GM21717 (cell line): Measurements from ENCODE around the gene MACROD2.

Experiments used
- ATAC-seq: cut with Tn5 transposase; IDR thresholded peaks from one replicate; pipeline ENCODE4 v1.9.1; 2021; ENCODE audit warnings: mild to moderate bottlenecking, moderate library complexity; ENCODE audit not compliant: unreplicated experiment

The MACROD2 gene

DNA sequence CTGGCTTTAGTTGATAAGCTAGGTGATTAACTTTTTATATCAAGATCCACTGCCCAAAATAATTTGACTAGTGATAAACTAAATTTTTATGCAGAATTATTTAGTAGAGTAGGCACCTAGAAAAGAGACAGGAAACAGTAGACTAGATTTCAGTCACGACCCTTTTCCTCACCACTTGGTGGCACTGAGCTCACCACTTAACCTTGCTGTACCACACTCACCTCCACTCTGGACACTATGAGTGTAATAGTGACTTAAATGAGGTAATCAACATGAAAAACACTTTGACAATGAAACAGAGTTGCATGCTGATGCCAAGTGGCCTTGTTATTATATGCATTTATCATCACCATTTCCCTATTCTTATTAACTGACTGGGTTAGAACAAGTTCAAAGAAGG, 1847.6 kb downstream of the MACROD2 start:
- peak; percentile 61 for ATAC-seq

DNA sequence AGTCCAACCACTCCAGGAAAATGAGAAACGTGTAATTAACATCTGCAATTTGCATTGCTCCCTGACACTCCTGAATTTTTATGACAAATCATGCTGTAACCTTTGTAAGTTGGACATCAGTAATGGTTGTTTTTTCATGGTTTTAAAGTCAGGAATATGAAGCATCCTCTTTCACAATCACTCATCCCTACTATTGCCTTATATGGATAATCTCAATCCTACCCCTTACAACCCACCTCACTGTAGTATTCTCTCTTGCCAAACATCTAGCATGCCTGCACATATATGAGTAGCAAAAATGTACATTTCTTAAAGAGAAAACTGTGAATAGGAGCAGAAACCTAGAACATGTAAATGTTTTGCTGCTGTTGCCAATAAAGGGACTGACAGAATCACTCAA, 1848.5 kb downstream of the MACROD2 start:
- no peak for ATAC-seq

DNA sequence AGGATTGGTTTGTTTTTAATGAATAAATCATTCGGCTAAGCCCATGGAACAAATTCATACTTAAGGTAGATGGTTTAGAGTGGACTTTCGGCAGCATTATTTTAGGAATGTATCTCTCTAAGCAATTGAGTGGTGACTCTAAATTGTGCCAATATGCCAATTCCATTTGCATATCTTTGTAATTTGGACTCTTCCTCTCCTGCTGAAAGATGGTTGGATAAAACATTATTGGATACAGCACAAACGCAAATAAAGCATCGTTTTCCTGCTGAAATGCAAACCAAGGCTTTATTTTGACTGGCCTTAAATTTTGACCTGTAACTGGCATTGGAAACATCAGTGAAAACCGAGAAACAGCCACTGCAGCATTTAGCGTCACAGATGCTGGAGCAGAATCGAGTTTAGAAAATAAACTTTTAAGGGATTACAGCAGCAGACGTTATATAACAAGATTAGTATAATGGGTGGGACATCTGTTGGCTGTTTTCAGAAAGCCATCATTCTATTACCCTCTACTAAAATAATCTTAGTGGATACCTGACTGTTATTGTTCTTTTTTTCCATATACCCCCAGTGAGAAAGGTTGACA, 1852.0 kb downstream of the MACROD2 start:
- ATAC-seq: no peak

DNA sequence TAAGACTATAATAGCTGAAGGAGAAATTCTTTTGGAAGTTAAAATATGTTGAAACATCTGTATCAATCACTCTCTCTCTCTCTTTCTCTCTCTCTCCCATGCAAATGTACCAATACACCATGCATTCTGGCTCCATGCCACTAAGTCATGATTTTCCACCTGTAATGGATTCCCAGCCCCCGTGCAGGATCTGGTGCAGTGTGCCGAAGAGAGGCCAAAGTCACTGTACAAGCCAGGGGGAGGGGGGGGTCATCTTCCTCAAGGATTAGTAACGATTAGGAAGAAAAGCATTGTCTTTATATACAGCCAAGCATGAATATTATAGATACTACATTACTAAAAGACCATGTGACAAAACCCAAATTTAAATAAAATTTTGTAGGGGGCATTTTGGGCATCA, 1852.8 kb downstream of the MACROD2 start:
- no peak for ATAC-seq

DNA sequence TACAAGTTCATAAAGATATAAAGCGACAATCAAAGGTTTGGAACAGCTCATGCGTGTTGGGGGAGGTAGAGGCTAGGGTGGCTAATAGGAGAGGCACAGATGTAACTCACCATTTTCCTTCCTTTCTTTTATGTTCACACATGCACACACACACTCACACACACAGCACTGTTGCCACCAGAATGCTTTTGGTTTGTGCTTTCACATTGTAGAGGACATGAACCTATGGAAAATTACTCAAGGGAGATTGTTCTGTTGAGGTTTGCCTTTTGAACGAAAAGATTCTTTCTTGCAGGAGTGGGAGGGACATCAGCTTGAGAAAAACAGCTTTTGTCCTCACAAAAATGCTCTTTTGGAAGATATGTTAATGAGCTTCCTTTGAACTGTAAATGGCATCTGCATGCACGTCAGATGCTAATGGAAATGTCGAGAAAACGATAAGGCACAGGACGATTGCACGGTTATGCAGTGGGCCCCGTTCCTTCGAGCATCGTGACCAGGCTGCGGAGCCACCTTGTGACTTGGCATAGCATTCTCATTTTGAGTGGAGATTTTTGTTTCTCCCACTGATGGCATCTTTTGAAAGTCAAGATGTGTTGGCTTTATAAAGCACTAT, 1853.8 kb downstream of the MACROD2 start:
- no peak for ATAC-seq

DNA sequence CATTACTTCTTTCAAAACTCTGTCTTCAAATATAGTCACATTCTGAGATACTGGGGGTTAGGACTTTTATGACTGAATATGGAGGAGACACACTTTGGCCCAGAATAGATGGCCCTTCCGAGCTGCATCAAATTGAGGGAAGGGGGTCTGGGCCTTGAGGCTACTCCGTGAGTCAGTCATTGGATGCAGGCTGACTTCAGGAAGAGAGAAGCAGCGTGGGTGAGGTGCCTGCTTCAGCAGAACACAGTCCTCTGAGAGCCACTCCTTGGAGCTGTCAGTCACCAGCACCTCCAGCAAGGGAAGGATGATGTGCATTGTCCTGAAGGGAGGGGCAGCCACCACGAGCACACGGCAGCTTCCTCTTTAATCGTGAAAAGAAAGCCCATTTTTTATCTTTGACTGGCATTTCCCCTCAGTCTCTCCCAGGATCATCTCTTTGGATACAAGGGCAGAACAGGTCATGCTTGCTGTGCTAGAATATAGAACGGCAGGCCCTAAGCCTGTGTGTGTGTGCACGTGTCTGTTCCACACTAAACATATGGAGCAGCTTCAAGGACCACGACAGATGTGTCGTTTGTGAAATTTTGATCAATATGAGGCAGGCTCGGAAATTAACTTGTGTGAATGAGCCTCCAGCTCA, 1856.4 kb downstream of the MACROD2 start:
- no peak for ATAC-seq

DNA sequence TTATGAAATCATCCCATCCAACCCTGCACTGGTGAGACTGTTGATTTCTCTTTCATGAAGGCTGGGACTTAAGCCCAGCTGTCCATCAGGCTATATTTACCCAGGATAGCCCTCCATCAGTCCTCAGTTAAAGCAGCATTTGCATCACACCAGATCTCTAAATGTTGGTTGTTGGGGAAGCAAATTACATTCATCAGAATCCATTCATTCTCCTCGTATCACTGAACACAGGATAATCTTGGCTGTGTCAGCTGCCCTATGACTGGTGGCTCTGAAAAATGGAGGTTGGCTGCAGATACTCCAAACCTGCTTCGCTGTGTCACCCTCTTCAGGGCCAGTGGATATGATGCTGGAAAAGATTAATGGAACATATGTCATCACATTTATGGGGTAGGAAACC, 1859.6 kb downstream of the MACROD2 start:
- ATAC-seq: no peak

DNA sequence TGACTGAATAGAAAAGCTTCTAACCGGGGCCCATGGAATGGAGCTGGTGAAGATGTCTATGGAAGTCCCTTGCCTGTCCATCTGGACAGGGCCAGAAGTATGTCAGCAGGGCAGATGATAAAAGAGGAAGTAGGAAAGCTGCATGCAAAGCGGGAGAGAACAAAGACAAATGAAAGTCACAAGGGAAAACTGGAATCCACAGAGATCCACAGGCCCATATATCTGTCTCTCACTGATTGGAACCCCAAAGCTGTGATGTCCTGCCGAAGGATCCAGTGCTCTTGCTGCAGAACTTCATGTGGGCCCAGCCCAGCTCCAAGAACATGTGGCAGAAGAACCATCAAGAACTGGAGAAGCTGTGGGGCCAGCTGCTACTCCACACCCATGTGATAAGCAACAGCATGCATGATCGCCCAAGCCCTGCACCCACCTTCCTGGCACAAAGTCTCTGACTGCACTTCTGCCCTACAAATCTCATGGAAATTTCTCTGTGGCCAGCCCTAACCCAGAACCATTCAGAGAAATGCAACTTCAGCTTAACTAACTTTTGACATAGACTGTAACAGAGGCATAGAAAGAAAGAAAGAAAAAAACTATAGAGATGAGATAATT, 1862.0 kb downstream of the MACROD2 start:
- ATAC-seq: peak; percentile 77

DNA sequence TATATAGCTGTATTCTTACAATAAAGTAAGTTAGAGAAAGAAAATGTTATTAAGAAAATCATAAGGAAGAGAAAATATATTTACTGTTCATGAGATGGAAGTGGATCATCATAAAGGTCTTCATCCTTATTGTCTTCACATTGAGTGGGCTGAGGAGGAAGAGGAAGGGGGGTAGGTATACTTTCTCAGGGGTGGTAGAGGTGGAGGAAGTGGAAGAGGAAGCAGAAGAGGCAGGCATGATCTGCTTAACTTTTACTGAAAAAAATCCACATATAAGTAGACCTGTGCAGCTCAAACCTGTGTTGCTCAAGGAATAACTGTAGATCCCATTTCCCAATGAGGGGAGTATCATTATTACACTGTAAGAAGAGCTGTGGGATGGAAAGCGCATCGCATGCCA, 1863.7 kb downstream of the MACROD2 start:
- ATAC-seq: no peak

DNA sequence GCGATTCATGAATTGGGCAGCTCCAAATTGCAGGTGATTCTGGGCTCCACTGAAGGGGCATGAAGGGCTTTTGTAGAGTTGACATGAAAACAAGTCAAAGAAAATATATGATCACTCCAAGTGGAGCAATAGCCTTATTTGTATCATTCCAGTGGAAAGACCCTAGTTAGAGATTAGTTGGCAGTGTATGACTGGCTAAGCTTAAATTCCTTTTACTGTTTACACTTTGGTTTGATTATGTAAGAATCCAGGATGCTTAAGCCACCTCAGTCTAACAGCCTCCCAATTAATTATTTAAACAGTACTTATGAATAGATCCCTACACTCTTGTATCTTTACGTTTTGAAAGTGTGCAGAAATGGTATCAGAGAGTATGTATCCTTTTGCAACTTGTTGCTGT, 1865.5 kb downstream of the MACROD2 start:
- no peak for ATAC-seq

DNA sequence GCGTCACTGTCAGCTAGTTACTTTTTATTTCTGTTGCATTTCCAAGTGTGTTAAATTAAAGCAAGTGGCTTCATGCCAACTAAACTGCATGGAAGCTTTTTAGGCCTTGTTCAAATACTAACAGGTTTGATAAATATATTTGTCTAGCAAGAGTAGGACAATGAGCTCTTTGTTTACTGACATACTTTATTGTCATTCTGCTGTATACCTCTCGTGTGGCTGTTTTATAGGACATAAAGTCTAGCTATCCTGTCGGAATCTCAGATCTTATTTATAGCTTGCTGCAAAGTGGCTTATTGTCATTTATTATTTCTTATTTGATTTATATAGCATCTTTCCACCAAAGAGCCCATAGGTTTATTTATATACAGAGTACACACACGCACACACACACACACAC, 1866.9 kb downstream of the MACROD2 start:
- no peak for ATAC-seq

DNA sequence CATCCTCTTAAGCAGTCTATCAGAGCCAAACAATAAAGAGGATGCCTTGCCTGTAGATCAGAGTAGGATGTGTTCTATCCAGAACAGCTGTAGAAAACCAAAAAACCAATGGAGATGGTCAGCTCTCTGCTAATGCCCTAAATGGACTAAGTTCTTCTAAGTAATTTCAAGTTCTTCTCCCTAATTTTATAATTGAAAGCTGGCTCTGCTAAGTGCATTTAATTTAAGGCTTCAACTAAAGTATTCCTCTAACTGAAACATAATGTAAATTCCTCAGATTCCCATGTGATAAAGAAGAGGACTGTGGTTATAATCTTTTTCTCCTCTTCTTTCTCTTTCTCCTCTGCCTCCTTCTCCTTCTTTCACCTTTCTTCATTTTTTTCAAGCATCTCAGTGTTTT, 1868.4 kb downstream of the MACROD2 start:
- ATAC-seq: no peak

DNA sequence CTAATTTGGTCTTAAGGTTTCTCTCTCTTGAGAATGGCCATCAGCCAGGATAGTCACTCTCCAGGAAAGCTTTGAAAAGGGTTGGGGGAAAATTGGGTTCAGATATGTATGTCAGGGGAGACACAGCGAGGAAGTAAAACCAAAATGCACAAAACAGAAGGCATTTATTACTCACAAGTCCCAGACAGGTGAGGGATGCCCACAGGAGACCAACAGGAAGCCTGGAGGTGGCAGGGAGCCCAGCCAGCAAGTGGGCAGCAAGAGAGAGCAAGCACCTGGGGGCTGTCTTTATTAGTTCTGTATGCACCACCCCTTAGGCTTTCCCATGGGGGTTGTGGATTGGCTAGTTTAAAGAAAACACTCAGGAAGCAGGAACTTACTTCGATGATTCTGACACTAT, 1870.2 kb downstream of the MACROD2 start:
- ATAC-seq: no peak

DNA sequence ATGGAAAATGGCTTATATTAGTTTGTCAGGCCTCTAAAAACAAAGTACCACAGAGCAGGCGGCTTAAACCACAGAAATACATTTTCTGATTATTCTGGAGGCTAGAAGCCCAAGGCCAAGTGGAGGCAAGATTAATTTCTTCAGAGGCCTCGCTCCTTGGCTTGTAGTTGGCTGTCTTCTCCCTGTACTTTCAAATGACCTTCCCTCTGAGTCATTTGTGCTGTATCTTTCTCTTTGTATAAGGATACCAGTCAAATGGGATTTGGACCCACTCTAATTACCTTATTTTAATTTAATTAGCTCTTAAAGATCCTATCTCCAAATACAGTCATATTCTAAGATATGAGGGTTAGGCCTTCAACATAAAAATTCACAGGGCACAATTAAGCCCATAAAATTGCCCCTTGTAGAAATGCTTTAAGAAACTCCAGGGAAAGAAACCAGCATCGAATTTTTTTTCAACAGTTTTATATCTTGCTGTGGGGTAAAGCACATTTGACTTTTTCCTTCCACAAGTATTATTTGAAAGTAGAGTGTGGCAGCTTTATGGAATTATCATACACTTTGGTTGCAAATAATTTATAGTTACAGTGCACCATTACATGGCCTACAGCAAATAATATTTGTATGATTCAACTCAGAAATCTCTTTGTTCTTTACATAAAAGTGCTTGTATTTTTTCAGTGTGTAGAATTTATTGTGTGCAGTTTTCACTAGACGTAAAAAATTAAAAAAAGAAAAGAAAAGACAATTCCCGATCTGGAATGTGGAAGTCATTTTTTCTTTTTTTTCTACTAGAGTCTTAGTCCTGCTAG, 1871.8 kb downstream of the MACROD2 start:
- no peak for ATAC-seq

DNA sequence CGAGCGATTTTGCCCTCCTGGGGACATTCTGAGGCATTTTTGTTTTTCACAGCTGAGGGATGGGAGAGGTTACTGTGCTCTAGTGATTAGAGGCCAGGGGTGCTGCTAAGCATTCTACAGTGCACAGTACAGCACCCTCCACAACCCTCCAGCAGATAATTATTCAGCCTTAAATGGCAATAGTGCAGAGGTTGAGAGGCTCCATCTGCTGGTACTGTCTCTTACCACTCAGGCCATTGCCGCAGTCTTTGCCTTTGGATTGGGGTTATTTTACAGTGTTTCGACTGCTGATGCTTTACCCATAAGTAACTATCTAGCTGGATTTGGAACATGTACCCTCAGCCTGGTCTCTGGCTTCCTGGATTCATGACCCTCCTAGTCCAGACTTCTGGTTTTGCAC, 1872.6 kb downstream of the MACROD2 start:
- no peak for ATAC-seq

DNA sequence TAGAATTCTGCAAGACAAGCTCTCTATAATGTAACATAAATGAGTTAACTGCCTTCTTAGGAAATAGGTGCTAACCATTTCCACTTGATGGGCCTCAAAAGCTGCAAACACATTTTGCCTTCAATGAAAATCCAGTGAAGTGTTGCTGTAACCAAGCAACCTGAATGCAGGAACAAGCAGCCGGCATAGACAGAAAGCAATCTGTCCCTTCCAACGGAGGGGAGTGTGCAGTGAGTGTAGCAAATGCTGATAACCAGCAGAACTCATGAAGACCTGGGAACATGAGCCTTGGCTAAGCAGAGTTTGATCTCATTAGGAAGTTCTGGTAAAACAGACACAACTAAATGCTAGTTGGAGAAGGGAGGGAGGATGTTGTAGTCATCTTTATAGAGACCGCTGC, 1880.1 kb downstream of the MACROD2 start:
- ATAC-seq: no peak

DNA sequence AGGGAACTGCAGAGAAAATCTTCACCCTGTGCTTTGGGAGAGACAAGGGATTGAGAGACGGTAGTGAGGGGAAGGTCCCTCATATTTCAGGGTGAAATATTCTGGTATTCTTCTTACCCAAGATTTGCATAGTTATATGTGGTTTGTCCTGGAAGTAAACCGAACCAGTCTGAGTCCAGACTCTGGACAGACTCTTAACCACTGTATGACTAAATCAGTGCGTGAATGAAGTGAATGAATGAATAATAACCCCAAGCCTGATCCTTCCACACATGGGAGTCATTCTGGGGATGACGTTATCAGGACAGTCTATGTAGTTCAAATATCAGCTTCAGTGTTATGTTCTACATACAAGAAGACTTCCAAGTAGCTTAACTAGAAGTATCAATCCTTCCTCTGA, 1887.2 kb downstream of the MACROD2 start:
- ATAC-seq: no peak

DNA sequence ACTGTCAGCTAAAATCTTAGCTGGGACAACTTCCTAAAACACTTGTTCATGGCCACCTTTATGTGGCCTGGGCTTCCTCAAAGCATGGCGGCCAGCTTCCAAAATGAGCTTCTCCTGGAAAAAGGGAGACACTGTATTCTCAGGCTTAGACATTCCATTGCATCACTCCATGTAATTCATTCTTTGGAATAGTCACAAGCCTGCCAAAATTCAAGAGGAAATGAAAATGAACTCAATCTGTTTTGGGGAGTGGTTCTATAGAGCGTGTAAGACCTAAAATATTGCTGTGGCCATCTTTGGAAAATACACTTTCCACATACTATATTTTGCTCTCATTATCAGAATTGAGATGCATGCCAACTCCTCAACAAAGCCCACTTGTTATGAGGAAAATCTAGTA, 1890.9 kb downstream of the MACROD2 start:
- ATAC-seq: no peak

DNA sequence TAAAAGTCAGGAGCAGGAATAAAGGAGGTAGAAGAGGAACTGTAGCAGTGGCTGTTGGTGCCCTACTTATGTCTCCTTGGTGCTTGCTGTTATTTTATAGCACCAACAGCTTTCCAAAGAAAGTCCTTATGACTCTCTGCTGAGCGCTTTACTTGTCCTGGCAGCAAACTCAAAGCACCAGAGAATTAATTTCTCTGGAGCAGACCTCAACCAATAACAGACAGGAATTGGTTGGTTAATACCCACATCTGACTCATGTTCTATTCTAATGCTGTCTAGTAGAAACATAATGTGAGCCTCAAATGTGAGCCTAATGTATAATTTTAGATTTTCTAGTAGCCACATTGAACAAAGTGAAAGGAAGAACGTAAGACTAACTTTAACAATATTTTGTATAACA, 1892.1 kb downstream of the MACROD2 start:
- ATAC-seq: no peak

DNA sequence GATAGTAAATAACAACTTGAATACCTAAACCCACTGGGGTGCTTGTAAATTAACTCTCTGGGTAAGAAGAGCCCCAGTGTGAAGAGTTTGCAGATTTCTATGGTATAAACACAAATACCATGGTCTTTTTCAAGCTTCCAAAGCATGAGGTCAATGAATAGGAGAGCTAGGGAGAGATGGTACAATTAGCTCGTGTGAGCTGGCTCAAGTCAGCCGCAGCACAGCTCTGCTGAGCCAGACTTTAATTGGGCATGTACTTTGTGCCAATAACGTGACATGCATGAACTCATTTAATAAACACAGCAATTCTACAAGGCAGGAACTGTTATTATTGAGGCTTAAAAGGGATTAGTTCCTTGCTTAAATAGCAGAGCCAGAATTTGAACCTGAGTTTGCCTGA, 1893.7 kb downstream of the MACROD2 start:
- no peak for ATAC-seq

DNA sequence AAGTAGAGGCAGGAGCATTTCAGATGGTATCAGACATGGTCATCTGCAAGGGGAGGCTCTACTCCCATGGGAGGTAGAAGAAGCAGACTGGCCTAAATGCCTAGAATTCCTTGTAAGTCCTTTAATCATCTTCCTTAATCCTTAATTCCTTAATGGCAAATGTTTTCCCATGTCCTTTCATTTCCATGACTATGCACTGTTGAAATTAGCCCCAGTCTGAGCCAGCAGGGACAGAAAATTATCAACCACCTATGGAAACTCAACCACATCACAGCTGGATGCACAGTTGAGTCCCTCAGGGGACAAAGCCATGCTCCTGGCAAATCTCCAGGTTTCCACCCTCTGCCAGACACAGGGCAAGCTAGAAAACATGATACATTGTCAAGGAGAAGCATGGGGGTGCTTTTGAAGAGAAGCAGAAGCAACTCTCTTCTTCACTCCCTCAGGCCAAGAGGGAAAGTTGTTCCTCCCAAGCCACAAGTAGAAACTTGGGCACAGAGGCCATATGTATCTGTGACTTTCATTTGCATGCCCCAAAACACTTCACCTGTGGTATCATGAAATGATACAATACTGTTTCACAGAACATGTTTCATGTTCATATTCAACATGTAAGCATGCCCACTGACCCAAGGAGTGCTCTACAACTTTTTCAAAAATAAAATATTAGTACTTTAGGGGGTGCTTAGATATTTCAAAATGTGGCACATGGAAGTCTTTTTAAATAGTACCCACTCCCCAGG, 1894.4 kb downstream of the MACROD2 start:
- ATAC-seq: no peak
